ENCODE measurements around the gene SMAD2.

- TF ChIP-seq, protein P1, sequence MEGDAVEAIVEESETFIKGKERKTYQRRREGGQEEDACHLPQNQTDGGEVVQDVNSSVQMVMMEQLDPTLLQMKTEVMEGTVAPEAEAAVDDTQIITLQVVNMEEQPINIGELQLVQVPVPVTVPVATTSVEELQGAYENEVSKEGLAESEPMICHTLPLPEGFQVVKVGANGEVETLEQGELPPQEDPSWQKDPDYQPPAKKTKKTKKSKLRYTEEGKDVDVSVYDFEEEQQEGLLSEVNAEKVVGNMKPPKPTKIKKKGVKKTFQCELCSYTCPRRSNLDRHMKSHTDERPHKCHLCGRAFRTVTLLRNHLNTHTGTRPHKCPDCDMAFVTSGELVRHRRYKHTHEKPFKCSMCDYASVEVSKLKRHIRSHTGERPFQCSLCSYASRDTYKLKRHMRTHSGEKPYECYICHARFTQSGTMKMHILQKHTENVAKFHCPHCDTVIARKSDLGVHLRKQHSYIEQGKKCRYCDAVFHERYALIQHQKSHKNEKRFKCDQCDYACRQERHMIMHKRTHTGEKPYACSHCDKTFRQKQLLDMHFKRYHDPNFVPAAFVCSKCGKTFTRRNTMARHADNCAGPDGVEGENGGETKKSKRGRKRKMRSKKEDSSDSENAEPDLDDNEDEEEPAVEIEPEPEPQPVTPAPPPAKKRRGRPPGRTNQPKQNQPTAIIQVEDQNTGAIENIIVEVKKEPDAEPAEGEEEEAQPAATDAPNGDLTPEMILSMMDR (IDR thresholded peaks at IDR 0.05): no peak
- TF ChIP-seq POLR2A (IDR thresholded peaks at IDR 0.05): no peak
Observed at GRCh38 chr18:47882641-47883040, 47.8 kb downstream of the SMAD2 start.

All from lower leg skin (tissue), 3 donors.